Neural progenitor cell (in vitro differentiated cells): ENCODE measurements around the gene SERPINF2. TPM values are rescaled to one million over a fixed set of nuclear protein-coding genes. Genes with fewer than 3 reads are reported as not detected.

ENCODE experiments used
- DNase-seq: peaks from one replicate; pipeline ENCODE4 v3.0.0-alpha.2; 2016; ENCODE audit warnings: low spot score
- H2AFZ ChIP-seq: fragments of 200-600 bp; sonication (generic); replicated peaks from 2 replicates; pipeline ENCODE4 v1.6.1; 2016; ENCODE audit warnings: antibody characterized with exemption
- H3F3A ChIP-seq: fragments of 200-600 bp; sonication (generic); 2 replicates; pipeline ENCODE4 v1.6.1; 2016; ENCODE audit warnings: antibody characterized with exemption, low read depth
- H3K27ac ChIP-seq: fragments of 200-600 bp; sonication (generic); 2 replicates; pipeline ENCODE4 v1.5.1; 2016; ENCODE audit warnings: mild to moderate bottlenecking
- H3K27me3 ChIP-seq: fragments of 200-600 bp; sonication (generic); 2 replicates; pipeline ENCODE4 v1.6.1; 2016; ENCODE audit warnings: mild to moderate bottlenecking, moderate library complexity
- H3K36me3 ChIP-seq: fragments of 200-600 bp; sonication (generic); 2 replicates; pipeline ENCODE4 v1.5.1; 2016
- H3K4me1 ChIP-seq: fragments of 200-600 bp; sonication (generic); 2 replicates; pipeline ENCODE4 v1.6.1; 2016; ENCODE audit warnings: mixed run types
- H3K4me2 ChIP-seq: fragments of 200-600 bp; sonication (generic); 2 replicates; pipeline ENCODE4 v1.6.1; 2016
- H3K4me3 ChIP-seq: fragments of 200-600 bp; sonication (generic); 2 replicates; pipeline ENCODE4 v1.5.1; 2016
- H3K79me2 ChIP-seq: fragments of 200-600 bp; sonication (generic); 2 replicates; pipeline ENCODE4 v1.6.1; 2016; ENCODE audit warnings: low read depth
- H3K9ac ChIP-seq: fragments of 200-600 bp; sonication (generic); 2 replicates; pipeline ENCODE4 v1.6.1; 2016
- H3K9me3 ChIP-seq: fragments of 200-600 bp; sonication (generic); 2 replicates; pipeline ENCODE4 v1.5.1; 2016; ENCODE audit warnings: low read depth
- H4K20me1 ChIP-seq: fragments of 200-600 bp; sonication (generic); 2 replicates; pipeline ENCODE4 v1.6.1; 2016; ENCODE audit warnings: low read depth
- H3K27ac Mint-ChIP-seq: 3 replicates; pipeline ENCODE4 v1.8.0; 2021; ENCODE audit warnings: mixed read lengths
- H3K27me3 Mint-ChIP-seq: 2 replicates; pipeline ENCODE4 v1.8.0; 2022; ENCODE audit warnings: low read depth, mild to moderate bottlenecking, inconsistent platforms, moderate library complexity, mixed read lengths; ENCODE audit not compliant: insufficient read depth
- H3K36me3 Mint-ChIP-seq: 3 replicates; pipeline ENCODE4 v1.8.0; 2021; ENCODE audit warnings: mixed read lengths
- H3K4me1 Mint-ChIP-seq: 3 replicates; pipeline ENCODE4 v1.8.0; 2021; ENCODE audit warnings: mixed read lengths
- H3K4me3 Mint-ChIP-seq: 3 replicates; pipeline ENCODE4 v1.8.0; 2021; ENCODE audit warnings: mild to moderate bottlenecking, moderate library complexity, mixed read lengths
- H3K9me3 Mint-ChIP-seq: 3 replicates; pipeline ENCODE4 v1.8.0; 2020; ENCODE audit warnings: mixed read lengths
- EZH2 ChIP-seq: fragments of 200-600 bp; sonication (generic); IDR thresholded peaks from 2 replicates; pipeline ENCODE4 v1.6.1; 2017; ENCODE audit warnings: antibody characterized with exemption, mild to moderate bottlenecking, moderate library complexity
- EZH2phosphoT487 ChIP-seq: fragments of 200-600 bp; sonication (generic); IDR thresholded peaks from 2 replicates; pipeline ENCODE4 v1.6.1; 2017; ENCODE audit warnings: antibody characterized with exemption
- total RNA-seq: library from RNA; depleted of rRNA; stranded (reverse); fragments of >200 nt; gene quantifications from 2 replicates; pipeline ENCODE4 v1.2.3, GENCODE V29; 2015; ENCODE audit warnings: low replicate concordance
- TF ChIP-seq, protein P1 (sequence below): fragments of 200-600 bp; sonication (generic); IDR thresholded peaks from 2 replicates; pipeline ENCODE4 v1.5.1; 2017; ENCODE audit warnings: antibody characterized with exemption, mild to moderate bottlenecking

Gene SERPINF2
- total RNA-seq, 1 donor from 2014 or later, result not detected

- Histone ChIP-seq H3K4me1 (peaks cover 29% of the 10 kb centered on the region), H3K9ac (no peak overlapping the region), H4K20me1 (peaks cover 16% of the 10 kb centered on the region), H3K79me2 (no peaks in the 10 kb centered on the region), H3K27ac (no peak overlapping the region), H3F3A (peaks cover 39% of the 10 kb centered on the region), H3K36me3 (no peaks in the 10 kb centered on the region), H3K27me3 (peaks cover 33% of the 10 kb centered on the region), H3K9me3 (no peaks in the 10 kb centered on the region), H2AFZ (no peak overlapping the region), H3K4me2 (no peak overlapping the region), H3K4me3 (no peak overlapping the region)
- no peak overlapping the region for H3K4me3 Mint-ChIP-seq
- no peak for DNase-seq
- TF ChIP-seq, protein P1, sequence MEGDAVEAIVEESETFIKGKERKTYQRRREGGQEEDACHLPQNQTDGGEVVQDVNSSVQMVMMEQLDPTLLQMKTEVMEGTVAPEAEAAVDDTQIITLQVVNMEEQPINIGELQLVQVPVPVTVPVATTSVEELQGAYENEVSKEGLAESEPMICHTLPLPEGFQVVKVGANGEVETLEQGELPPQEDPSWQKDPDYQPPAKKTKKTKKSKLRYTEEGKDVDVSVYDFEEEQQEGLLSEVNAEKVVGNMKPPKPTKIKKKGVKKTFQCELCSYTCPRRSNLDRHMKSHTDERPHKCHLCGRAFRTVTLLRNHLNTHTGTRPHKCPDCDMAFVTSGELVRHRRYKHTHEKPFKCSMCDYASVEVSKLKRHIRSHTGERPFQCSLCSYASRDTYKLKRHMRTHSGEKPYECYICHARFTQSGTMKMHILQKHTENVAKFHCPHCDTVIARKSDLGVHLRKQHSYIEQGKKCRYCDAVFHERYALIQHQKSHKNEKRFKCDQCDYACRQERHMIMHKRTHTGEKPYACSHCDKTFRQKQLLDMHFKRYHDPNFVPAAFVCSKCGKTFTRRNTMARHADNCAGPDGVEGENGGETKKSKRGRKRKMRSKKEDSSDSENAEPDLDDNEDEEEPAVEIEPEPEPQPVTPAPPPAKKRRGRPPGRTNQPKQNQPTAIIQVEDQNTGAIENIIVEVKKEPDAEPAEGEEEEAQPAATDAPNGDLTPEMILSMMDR, result no peak
- TF ChIP-seq EZH2phosphoT487, result no peak
- no peak for TF ChIP-seq EZH2
- peaks cover 7% of the 10 kb centered on the region for H3K27me3 Mint-ChIP-seq
- no peak overlapping the region for H3K27ac Mint-ChIP-seq
- peaks cover 29% of the 10 kb centered on the region for H3K4me1 Mint-ChIP-seq
- no peaks in the 10 kb centered on the region for H3K36me3 Mint-ChIP-seq
- no peaks in the 10 kb centered on the region for H3K9me3 Mint-ChIP-seq
Observed at GRCh38 chr17:1711804-1712203, 30.9 kb upstream of the SERPINF2 start.

DNA sequence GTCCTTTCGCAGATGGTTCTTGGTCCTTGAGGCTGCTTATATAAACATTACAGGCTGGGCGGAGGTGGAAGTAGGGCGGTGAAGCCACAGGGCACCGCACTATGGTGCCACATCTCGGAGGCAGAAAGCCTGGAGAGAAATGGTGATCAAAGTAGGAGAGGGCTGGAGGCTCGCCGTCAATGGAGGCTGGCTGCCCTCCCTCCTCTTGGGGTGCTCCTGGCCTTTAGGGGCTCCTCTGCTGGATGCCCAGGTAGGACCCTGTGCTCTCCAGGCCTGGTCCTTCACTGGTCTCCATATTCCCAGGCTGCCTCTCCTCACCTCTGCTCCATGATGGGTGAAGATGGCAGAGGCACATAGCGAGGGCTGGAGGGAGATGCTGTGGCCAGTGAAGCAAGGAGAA is 30.4 kb upstream of the SERPINF2 start:
- no peaks in the 10 kb centered on the region for H3K79me2 ChIP-seq
- no peak for TF ChIP-seq EZH2phosphoT487
- H3K36me3 Mint-ChIP-seq, result no peaks in the 10 kb centered on the region

DNA sequence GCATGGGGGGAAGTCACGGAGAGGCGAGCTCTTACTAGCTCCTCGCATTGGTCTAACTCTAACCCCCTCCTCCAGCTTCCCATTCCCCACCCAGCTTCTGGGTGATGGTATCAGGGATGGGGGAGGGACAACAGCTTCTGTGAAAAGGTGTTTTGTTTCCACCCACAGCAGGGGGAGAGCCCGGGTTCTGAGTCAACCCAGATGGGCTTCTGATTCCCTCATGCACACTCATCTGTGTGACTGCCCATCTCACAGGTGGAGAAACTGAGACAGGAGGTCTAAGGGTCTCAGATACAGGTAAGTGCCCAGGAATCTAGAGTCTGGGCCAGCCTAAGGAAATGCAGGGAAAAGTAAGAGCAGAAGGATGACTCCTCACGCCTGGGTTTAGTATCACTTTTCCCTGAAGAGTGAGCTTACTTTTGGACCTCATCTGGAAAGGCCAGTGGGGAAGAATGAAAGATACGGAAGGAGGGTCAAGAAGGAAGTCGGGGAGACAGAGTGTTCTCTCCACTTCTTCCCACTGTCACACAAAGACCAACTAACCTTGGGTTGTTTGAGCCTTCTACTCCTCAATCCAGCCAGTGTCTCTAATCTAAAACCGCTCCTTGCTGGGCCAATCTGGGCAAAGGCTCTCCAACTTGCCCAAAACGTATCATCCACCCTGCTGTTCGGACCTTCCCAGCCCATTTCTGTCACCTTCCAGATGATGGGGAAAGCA is 29.4 kb upstream of the SERPINF2 start:
- Histone ChIP-seq H3K27ac (no peak overlapping the region), H3F3A (peaks cover 52% of the 10 kb centered on the region), H3K4me3 (peak overlapping the region; percentile 78), H3K4me2 (peak overlapping the region; percentile 91), H2AFZ (no peak overlapping the region), H3K9ac (no peak overlapping the region), H3K9me3 (no peaks in the 10 kb centered on the region), H4K20me1 (peaks cover 16% of the 10 kb centered on the region), H3K36me3 (no peaks in the 10 kb centered on the region), H3K27me3 (peaks cover 33% of the 10 kb centered on the region), H3K4me1 (peaks cover 36% of the 10 kb centered on the region), H3K79me2 (no peaks in the 10 kb centered on the region)
- peaks cover 5% of the 10 kb centered on the region for H3K27me3 Mint-ChIP-seq
- no peak for DNase-seq
- TF ChIP-seq EZH2phosphoT487 (no peak), EZH2 (no peak)
- TF ChIP-seq, protein P1, result no peak
- H3K9me3 Mint-ChIP-seq, result no peaks in the 10 kb centered on the region
- peaks cover 34% of the 10 kb centered on the region for H3K4me1 Mint-ChIP-seq
- H3K4me3 Mint-ChIP-seq, result peak overlapping the region; percentile 84
- no peaks in the 10 kb centered on the region for H3K36me3 Mint-ChIP-seq
- H3K27ac Mint-ChIP-seq, result no peak overlapping the region

More for the DNA sequence above, 30.4 kb upstream of the SERPINF2 start:
- peaks cover 31% of the 10 kb centered on the region for H3K4me1 Mint-ChIP-seq
- H3K27me3 Mint-ChIP-seq, result peaks cover 5% of the 10 kb centered on the region
- peaks cover 42% of the 10 kb centered on the region for H3F3A ChIP-seq
- H3K27ac Mint-ChIP-seq, result no peak overlapping the region
- no peak overlapping the region for H3K4me3 ChIP-seq
- H3K4me3 Mint-ChIP-seq, result no peak overlapping the region
- no peak for DNase-seq
- no peak overlapping the region for H3K4me2 ChIP-seq
- no peak overlapping the region for H3K9ac ChIP-seq
- H4K20me1 ChIP-seq, result peaks cover 16% of the 10 kb centered on the region
- peaks cover 29% of the 10 kb centered on the region for H3K4me1 ChIP-seq
- no peaks in the 10 kb centered on the region for H3K9me3 Mint-ChIP-seq
- no peaks in the 10 kb centered on the region for H3K9me3 ChIP-seq
- H3K36me3 ChIP-seq, result no peaks in the 10 kb centered on the region
- peaks cover 33% of the 10 kb centered on the region for H3K27me3 ChIP-seq
- H2AFZ ChIP-seq, result no peak overlapping the region
- H3K27ac ChIP-seq, result no peak overlapping the region

- peak overlapping the region; percentile 66 for H3K27ac Mint-ChIP-seq
- no peak for TF ChIP-seq EZH2
- TF ChIP-seq, protein P1, result peak; percentile 69
- peaks cover 35% of the 10 kb centered on the region for H3K4me1 Mint-ChIP-seq
- Histone ChIP-seq H3K36me3 (no peaks in the 10 kb centered on the region), H3K4me1 (peaks cover 37% of the 10 kb centered on the region), H3K79me2 (no peaks in the 10 kb centered on the region), H3F3A (peaks cover 54% of the 10 kb centered on the region), H2AFZ (peak overlapping the region; percentile 8), H3K9me3 (no peaks in the 10 kb centered on the region), H3K4me3 (peak overlapping the region; percentile 78), H3K9ac (no peak overlapping the region), H3K27ac (no peak overlapping the region), H3K27me3 (peaks cover 29% of the 10 kb centered on the region), H4K20me1 (peaks cover 16% of the 10 kb centered on the region), H3K4me2 (peak overlapping the region; percentile 91)
- no peaks in the 10 kb centered on the region for H3K36me3 Mint-ChIP-seq
- H3K4me3 Mint-ChIP-seq, result peak overlapping the region; percentile 84
- peaks cover 7% of the 10 kb centered on the region for H3K27me3 Mint-ChIP-seq
- no peaks in the 10 kb centered on the region for H3K9me3 Mint-ChIP-seq
- peak; percentile 86 for DNase-seq
Observed at GRCh38 chr17:1713878-1714426, 28.7 kb upstream of the SERPINF2 start.
